H1 (cell line): ENCODE data around the gene AOPEP. TPM values are rescaled to one million over a fixed set of nuclear protein-coding genes. Genes with fewer than 3 reads are reported as not detected.

Source experiments
- CHD1 ChIP-seq: IDR thresholded peaks from 2 replicates; pipeline ENCODE4 v1.6.1; 2012; ENCODE audit warnings: low read depth, low read length, improper control_type of control experiment
- JUND ChIP-seq: IDR thresholded peaks from 2 replicates; pipeline ENCODE4 v1.6.1; 2011; ENCODE audit warnings: mild to moderate bottlenecking, improper control_type of control experiment, low read length
- KDM1A ChIP-seq: fragments of 200-600, 300-600 bp; sonication (generic); IDR thresholded peaks from 2 replicates; pipeline ENCODE4 v1.7.1; 2016; ENCODE audit warnings: mild to moderate bottlenecking, low read length, borderline replicate concordance
- NANOG ChIP-seq: IDR thresholded peaks from 2 replicates; pipeline ENCODE4 v1.6.1; 2011; ENCODE audit warnings: low read length, low read depth, mild to moderate bottlenecking, inconsistent platforms; ENCODE audit not compliant: insufficient read depth, poor library complexity, severe bottlenecking
- TCF12 ChIP-seq: IDR thresholded peaks from 2 replicates; pipeline ENCODE4 v1.6.1; 2011; ENCODE audit warnings: low read depth, mild to moderate bottlenecking, low read length
- polyA plus RNA-seq, 7 experiments: library from polyadenylated mRNA; depleted of rRNA in 3 of 7; stranded (reverse) in 5 of 7; unstranded in 2 of 7; fragments of >200 nt in 5 of 7; fragments of 200-250 nt in 2 of 7; gene quantifications; 1 replicate in 5 of 7; 2 replicates in 1 of 7; 4 replicates in 1 of 7; pipeline versions ENCODE4 v1.2.1 to v1.2.3, GENCODE V29; 2011 to 2013; ENCODE audit warnings: missing spikeins in 2 of 7, mixed read lengths in 2 of 7
- total RNA-seq: library from RNA; stranded (reverse); fragmentation: NEBNext Ultra II Directional; extraction: Animal tissue kit (Norgen Biotek cat#: 25700); gene quantifications from 2 replicates; pipeline ENCODE4 v1.2.1, GENCODE V29; 2021

The AOPEP gene
- total and polyA plus RNA-seq, 2 of the 8 experiments (the other 6 are each of a cell fraction or from before 2014, with no cell fraction given), result 6.1 to 14.3 TPM

DNA sequence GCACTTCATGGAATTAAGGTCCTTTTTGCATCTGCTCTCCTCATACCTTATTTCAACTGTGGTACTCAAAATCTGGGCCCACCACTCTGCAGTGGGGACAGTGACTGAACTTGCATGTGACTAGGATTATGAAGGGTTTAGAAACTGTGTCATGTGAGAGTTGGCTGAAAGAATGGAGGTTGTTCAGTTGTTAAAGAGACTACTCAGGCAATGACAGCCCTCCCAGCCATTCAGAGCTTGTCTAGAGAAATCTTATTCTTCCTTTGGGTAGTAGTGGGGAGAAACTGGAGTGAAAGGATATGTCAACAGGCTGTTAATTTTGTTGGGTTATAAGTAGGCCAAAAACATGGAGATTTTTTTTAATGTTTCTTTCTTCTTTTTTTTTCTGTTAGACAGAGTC lies 10.3 kb downstream of the AOPEP start (continued):
- no peak for TF ChIP-seq KDM1A
- no peak for TF ChIP-seq TCF12
- TF ChIP-seq CHD1, result no peak
- no peak for TF ChIP-seq JUND
- no peak for TF ChIP-seq NANOG
- TF ChIP-seq, all 59 proteins: peak for 0
